Mucosa of stomach (tissue), 1 donor: ENCODE results near the gene ADCY3.
A peak's percentile ranks its signal among the peaks of the same experiment; 100 is the strongest.

Experiments used
- H3K27me3 ChIP-seq: one replicate; pipeline ENCODE4 v1.7.0; 2013; ENCODE audit warnings: mild to moderate bottlenecking, low read length; ENCODE audit not compliant: control insufficient read depth, insufficient read depth
- H3K36me3 ChIP-seq: one replicate; pipeline ENCODE4 v1.7.0; 2013; ENCODE audit warnings: low read length; ENCODE audit not compliant: control insufficient read depth, insufficient read depth
- H3K4me1 ChIP-seq: one replicate; pipeline ENCODE4 v1.7.0; 2013; ENCODE audit warnings: mild to moderate bottlenecking, low read length; ENCODE audit not compliant: control insufficient read depth, insufficient read depth
- H3K4me3 ChIP-seq: one replicate; pipeline ENCODE4 v1.7.0; 2013; ENCODE audit warnings: low read length
- H3K9ac ChIP-seq: one replicate; pipeline ENCODE4 v1.7.0; 2013; ENCODE audit warnings: mild to moderate bottlenecking, low read length, moderate library complexity
- H3K9me3 ChIP-seq: one replicate; pipeline ENCODE4 v1.7.0; 2013; ENCODE audit warnings: mild to moderate bottlenecking, low read length, moderate library complexity; ENCODE audit not compliant: control insufficient read depth
- donor health status: Pancreatic carcinoma.

ADCY3 gene

DNA sequence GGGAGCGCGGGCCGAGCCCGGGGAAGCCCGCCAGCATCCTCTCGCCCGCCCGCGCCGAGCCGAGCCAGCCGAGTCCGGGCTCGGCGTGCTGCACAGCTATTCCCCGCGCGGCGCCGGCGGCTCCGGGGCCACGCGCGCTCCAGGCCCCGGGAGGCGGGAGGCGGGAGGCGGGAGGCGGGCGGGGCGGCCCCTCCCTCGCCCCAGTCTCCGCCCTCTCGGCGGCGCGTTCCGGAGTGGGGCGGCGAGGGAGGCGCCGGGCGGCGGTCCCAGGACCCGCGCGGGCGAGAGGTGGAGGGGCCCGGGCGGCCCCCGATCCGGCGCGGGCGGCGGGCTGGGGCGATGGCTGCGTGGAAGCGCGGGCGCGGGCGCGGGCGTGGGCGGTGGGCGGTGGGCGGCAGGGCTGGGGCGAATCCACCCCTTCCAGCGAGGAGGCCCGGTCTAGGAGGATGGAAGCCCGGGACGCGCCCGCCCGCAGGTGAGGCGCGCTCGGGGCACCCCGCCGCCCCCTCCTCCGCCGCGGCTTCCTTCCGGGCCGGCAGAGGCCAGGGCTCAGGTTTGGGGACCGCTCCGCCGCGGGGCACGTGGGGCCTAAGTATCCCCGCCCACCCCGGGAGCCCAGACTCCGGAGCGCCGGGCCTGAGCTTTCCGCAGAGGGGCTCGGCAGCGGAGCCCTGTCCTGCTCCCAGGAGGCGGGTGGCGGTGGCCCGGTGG lies at the start of gene ADCY3:
Gene ADCY3, minus strand, starts transcription at position 140 of the 711 bp plus-strand sequence. CDS start 1,250 bp downstream, outside the sequence.
- H3K9ac ChIP-seq = peak within 1 kb of the TSS; percentile 53
- no peaks in the 10 kb centered on the region for H3K9me3 ChIP-seq
- H3K4me1 ChIP-seq = peaks cover 12% of the 10 kb centered on the region
- no peaks in the 10 kb centered on the region for H3K36me3 ChIP-seq
- H3K4me3 ChIP-seq = peak within 1 kb of the TSS; percentile 19
- H3K27me3 ChIP-seq = peaks cover 22% of the 10 kb centered on the region

DNA sequence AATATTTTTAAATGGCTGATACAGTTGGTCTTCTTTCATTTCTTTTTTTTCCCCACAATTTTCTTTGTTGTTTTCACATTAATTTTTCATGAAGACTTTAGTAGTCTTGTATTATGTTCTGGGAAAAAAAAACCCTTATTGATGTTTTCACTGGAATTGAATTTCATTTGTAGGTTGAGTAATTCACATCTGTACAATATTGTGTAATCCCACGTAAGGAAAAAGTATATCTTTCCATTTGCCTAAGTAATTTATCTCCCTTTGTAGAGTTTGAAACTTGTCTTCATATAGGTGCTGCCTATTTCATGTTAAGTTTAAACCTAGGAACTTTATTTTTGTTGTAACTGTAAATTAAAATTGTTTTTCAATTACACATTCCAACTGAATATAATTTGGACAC lies 49.7 kb upstream of the ADCY3 start:
- H3K4me3 ChIP-seq = no peak overlapping the region
- H3K4me1 ChIP-seq = peaks cover 5% of the 10 kb centered on the region
- H3K9ac ChIP-seq = no peak overlapping the region
- no peaks in the 10 kb centered on the region for H3K36me3 ChIP-seq
- H3K27me3 ChIP-seq = no peaks in the 10 kb centered on the region
- H3K9me3 ChIP-seq = no peaks in the 10 kb centered on the region

DNA sequence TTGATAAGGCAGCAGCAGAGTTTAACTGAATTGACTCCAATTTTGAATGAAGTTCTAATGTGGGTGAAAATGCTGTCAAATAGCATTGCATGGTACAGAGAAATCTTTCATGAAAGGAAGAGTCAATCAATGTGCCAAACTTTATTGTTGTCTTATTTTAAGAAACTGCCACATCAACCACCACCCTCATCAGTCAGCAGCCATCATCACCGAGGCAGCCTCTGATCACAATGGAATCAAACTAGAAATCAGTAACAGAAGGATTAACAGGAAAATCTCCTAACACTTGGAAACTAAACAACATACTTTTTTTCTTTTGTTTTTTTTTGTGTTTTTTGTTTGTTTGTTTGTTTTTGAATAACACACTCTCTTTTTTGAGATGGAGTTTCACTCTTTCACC lies 41.9 kb upstream of the ADCY3 start:
- no peak overlapping the region for H3K4me3 ChIP-seq
- H3K9ac ChIP-seq = no peak overlapping the region
- H3K36me3 ChIP-seq = no peaks in the 10 kb centered on the region
- no peaks in the 10 kb centered on the region for H3K4me1 ChIP-seq
- H3K27me3 ChIP-seq = no peaks in the 10 kb centered on the region
- H3K9me3 ChIP-seq = no peaks in the 10 kb centered on the region

DNA sequence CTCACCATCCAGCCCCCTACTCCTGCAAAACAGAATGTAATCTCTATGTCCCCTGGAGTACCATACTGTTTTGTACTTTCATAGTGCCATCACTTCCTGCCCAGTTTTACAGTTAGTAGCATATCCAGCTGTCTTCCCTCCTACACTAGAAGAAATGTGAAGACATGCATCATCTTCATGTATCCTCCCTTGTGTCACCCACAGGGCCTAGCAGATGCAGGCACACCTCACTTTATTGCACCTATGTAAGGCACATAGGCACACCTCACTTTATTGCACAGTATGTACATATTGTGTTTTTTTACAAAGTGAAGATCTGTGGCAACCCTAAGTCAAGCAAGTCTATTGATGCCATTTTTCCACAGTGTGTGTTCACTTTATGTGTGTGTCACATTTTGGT lies 39.7 kb upstream of the ADCY3 start:
- no peaks in the 10 kb centered on the region for H3K4me1 ChIP-seq
- H3K9ac ChIP-seq = no peak overlapping the region
- no peaks in the 10 kb centered on the region for H3K36me3 ChIP-seq

DNA sequence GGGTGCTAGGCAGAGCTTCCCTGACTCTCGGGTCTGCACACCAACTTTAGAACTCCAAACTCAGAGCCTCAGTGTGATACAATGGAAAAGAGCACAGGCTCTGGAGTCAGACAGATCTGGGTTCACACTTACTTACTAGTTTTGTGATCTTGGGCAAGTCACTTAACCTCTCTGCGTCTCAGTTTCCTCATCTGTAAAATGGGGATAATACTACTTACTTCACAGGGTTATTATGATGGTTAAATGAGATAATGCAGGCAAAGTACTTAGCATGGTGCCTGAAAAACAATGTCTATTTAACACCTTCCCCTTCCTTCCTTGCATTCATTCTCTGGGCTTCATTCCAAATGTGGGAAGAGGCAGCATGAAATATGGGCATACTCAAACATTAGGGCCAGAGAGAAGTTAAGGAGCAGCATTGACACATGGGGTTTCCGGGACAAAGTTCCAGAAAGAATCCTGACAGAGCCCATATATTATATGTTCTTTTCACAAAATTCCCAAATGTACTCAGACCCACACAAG lies 38.4 kb upstream of the ADCY3 start:
- Histone ChIP-seq H3K9me3 (no peaks in the 10 kb centered on the region), H3K9ac (no peak overlapping the region), H3K27me3 (no peaks in the 10 kb centered on the region), H3K36me3 (peaks cover 5% of the 10 kb centered on the region), H3K4me1 (no peaks in the 10 kb centered on the region), H3K4me3 (no peak overlapping the region)

More for the DNA sequence above, 39.7 kb upstream of the ADCY3 start:
- H3K9me3 ChIP-seq = no peaks in the 10 kb centered on the region
- H3K27me3 ChIP-seq = no peaks in the 10 kb centered on the region
- no peak overlapping the region for H3K4me3 ChIP-seq

DNA sequence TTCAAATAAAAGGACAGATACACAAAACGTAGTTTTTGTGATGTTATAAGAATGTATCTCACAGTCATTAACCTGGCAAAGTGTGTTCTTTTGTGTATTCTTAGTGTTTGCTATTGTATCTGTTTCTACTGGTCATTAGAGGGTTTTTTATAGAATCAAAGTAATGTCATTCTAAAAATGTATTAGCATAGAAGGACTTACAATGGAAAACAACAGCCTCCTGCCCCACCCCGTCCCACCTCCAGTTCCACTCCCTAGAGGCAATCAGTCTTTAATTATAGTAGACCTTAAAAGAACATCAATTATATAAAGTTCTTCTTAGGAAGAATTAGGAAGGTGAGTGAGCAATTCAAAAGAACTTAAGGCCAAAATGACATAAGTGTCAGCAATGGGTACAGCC lies 37.9 kb upstream of the ADCY3 start:
- H3K36me3 ChIP-seq = peaks cover 5% of the 10 kb centered on the region
- no peaks in the 10 kb centered on the region for H3K27me3 ChIP-seq
- H3K9me3 ChIP-seq = no peaks in the 10 kb centered on the region
- H3K4me1 ChIP-seq = no peaks in the 10 kb centered on the region
- H3K4me3 ChIP-seq = no peak overlapping the region
- no peak overlapping the region for H3K9ac ChIP-seq

DNA sequence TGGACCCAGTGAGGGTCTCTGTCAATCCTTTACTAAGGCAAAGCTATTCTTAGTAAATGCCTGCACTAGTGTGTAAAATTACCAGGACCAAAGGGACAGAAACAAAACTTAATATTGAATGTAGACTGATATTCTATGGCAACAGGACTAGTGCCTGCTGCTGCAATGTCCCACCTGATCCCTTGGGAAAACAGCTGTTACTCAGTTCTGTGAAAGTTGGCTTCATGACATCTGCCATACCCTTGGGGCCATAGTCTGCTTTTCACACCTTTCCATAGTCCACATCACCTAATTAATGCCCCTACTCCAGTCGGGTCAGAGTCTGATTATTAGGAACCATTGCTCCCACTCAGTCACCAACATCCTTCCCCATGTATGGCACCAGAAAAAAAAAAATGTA lies 37.2 kb upstream of the ADCY3 start:
- Histone ChIP-seq H3K4me1 (no peaks in the 10 kb centered on the region), H3K27me3 (no peaks in the 10 kb centered on the region), H3K4me3 (no peak overlapping the region), H3K9me3 (no peaks in the 10 kb centered on the region), H3K36me3 (peaks cover 5% of the 10 kb centered on the region), H3K9ac (no peak overlapping the region)

DNA sequence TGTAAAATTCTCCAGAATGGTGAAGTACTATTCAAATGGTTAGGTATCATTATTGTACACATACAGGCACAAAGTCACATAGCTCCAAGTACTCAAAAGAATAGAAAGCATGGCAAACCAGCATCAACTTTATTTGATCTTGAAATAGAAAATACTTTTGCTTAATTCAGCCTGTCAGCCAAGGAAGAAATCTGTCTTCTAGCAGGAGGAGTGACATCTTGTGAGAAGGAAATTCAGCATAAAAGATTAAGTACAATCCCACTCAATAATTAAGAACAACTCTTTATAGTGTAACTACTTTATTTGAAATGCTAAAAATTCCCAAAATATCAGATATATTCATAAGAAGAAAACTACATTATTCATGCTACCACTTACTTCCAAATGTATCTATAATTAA lies 35.9 kb upstream of the ADCY3 start:
- Histone ChIP-seq H3K9me3 (no peaks in the 10 kb centered on the region), H3K36me3 (peaks cover 5% of the 10 kb centered on the region), H3K4me1 (no peaks in the 10 kb centered on the region), H3K27me3 (no peaks in the 10 kb centered on the region), H3K9ac (no peak overlapping the region), H3K4me3 (no peak overlapping the region)

DNA sequence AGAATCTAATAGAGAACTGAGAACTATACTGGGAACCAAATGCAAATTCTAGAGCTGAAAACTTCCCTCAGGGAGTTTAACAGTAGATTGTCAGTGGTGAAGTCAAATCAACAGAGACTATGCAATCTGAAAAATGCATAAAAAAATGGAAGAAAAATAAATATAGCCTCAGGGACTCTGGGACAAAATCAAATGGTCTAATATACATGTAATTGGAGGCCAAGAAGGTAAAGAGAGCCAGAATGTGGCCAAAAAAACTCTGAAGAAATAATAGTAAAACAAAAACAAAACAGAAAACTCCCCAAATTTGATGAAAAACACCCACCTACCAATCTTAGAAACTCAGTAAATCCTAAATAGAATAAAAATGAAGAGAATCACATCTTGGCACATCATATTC lies 35.2 kb upstream of the ADCY3 start:
- Histone ChIP-seq H3K4me3 (no peak overlapping the region), H3K36me3 (peaks cover 5% of the 10 kb centered on the region), H3K4me1 (no peaks in the 10 kb centered on the region), H3K27me3 (no peaks in the 10 kb centered on the region), H3K9ac (no peak overlapping the region), H3K9me3 (no peaks in the 10 kb centered on the region)

DNA sequence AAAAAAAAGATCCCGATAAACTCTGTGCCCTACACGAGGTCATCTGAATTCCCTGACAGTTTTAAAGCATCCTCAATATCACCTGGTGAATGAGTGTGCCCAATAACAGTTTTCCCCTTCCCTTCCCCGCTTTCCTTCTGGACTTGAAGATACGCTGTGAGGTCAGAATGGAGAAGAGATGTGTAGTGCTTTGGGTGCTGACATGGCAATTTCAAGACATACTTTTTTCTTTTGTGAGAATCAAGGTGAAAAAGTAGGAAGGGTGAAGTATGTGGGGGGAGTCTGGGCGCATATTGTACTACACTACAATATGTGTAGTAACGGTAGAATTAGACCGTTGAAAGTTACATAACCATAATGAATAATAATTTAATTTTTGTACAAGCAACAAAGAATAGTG lies 30.1 kb upstream of the ADCY3 start:
- Histone ChIP-seq H3K27me3 (no peaks in the 10 kb centered on the region), H3K4me1 (no peaks in the 10 kb centered on the region), H3K4me3 (no peak overlapping the region), H3K9me3 (no peaks in the 10 kb centered on the region), H3K9ac (no peak overlapping the region), H3K36me3 (peaks cover 10% of the 10 kb centered on the region)

DNA sequence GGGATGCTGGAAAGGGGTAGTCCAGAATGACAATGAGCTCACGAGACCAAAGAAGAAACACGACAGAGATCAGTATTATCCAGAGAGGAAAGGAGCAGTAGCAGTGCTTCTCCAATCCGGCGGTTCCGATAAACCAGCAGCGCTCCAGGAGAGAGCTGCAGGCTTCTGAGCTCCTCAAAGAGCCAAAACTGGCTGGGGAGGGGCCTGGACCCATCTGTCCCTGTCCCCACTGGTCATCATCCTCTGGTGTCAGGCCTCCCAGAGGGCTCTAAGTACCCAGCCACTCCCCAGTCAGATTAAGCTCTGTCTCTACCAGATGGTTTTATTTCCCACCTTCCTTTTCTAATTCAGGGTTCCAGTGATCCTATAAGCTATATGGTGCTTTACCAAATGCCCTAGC lies 28.5 kb upstream of the ADCY3 start:
- no peak overlapping the region for H3K4me3 ChIP-seq
- no peaks in the 10 kb centered on the region for H3K27me3 ChIP-seq
- H3K9ac ChIP-seq = no peak overlapping the region
- H3K4me1 ChIP-seq = no peaks in the 10 kb centered on the region
- peaks cover 5% of the 10 kb centered on the region for H3K36me3 ChIP-seq
- H3K9me3 ChIP-seq = no peaks in the 10 kb centered on the region

DNA sequence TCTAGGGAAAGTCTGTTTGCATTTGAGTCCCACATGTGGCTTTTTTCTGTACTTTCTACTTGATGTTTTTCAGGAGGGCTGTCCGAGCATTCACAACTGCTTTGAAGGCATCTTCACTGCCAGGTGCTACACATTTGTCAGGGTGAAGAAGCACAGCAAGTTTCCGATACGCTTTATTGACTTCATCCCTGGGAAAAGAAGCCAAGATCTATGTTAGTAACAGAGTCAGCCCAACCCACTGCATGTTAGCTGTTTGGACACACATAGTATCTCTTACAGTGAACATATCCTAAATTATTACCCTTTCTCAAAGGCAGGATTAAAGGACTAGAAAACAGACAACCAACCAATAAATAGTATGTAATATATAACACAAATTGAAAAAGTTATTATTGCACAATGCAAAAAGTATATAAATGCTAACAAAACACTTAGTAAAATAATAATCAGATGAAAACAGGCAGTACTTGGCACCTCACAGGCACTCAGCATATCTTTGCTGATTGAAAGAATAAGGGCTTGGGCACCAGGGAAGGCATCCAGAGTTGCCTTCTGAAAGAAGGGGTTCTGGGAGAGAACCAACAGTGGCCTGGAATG lies 27.6 kb upstream of the ADCY3 start:
- H3K9me3 ChIP-seq = no peaks in the 10 kb centered on the region
- H3K9ac ChIP-seq = no peak overlapping the region
- H3K4me3 ChIP-seq = no peak overlapping the region
- H3K27me3 ChIP-seq = no peaks in the 10 kb centered on the region
- peaks cover 5% of the 10 kb centered on the region for H3K36me3 ChIP-seq
- no peaks in the 10 kb centered on the region for H3K4me1 ChIP-seq
